ENCODE results near the gene ZEB2.

Gene ZEB2

GRCh38 chr2:144519934-144520731 lies at the start of gene ZEB2:
TSS of gene ZEB2 (minus strand) at chr2:144520119. CDS start at chr2:144517350, 2,769 bp downstream.
- peak; percentile 49 for DNase-seq

GRCh38 chr2:144567745-144568144 lies 47.8 kb upstream of the ZEB2 start:
- peak; percentile 52 for DNase-seq

- no peak for DNase-seq
Measured at GRCh38 chr2:144566448-144566847, 46.5 kb upstream of the ZEB2 start.

- DNase-seq, result no peak
Measured at GRCh38 chr2:144560251-144560650, 40.3 kb upstream of the ZEB2 start.

- DNase-seq, result no peak
Measured at GRCh38 chr2:144559681-144560080, 39.8 kb upstream of the ZEB2 start.

GRCh38 chr2:144559242-144559641 lies 39.3 kb upstream of the ZEB2 start:
- DNase-seq, result no peak

- DNase-seq, result peak; percentile 23
Measured at GRCh38 chr2:144554492-144555210, 34.7 kb upstream of the ZEB2 start.

- DNase-seq, result no peak
Measured at GRCh38 chr2:144553379-144553778, 33.5 kb upstream of the ZEB2 start.

GRCh38 chr2:144552821-144553220 lies 32.9 kb upstream of the ZEB2 start:
- no peak for DNase-seq

GRCh38 chr2:144550911-144551310 lies 31.0 kb upstream of the ZEB2 start:
- no peak for DNase-seq

- DNase-seq, result no peak
Measured at GRCh38 chr2:144550084-144550483, 30.2 kb upstream of the ZEB2 start.

GRCh38 chr2:144548532-144549191 lies 28.7 kb upstream of the ZEB2 start:
- no peak for DNase-seq

GRCh38 chr2:144548088-144548487 lies 28.2 kb upstream of the ZEB2 start:
- no peak for DNase-seq

- no peak for DNase-seq
Measured at GRCh38 chr2:144547494-144547893, 27.6 kb upstream of the ZEB2 start.

- DNase-seq, result no peak
Measured at GRCh38 chr2:144546933-144547332, 27.0 kb upstream of the ZEB2 start.

GRCh38 chr2:144545787-144546186 lies 25.9 kb upstream of the ZEB2 start:
- DNase-seq, result no peak

GRCh38 chr2:144544053-144544452 lies 24.1 kb upstream of the ZEB2 start:
- DNase-seq, result no peak

GRCh38 chr2:144541396-144541795 lies 21.5 kb upstream of the ZEB2 start:
- no peak for DNase-seq

GRCh38 chr2:144539289-144539782 lies 19.4 kb upstream of the ZEB2 start:
- no peak for DNase-seq

- DNase-seq, result no peak
Measured at GRCh38 chr2:144535300-144535699, 15.4 kb upstream of the ZEB2 start.

GRCh38 chr2:144533221-144533620 lies 13.3 kb upstream of the ZEB2 start:
- no peak for DNase-seq

- DNase-seq, result no peak
Measured at GRCh38 chr2:144530596-144530995, 10.7 kb upstream of the ZEB2 start.

GRCh38 chr2:144529841-144530240 lies 9.9 kb upstream of the ZEB2 start:
- no peak for DNase-seq

- DNase-seq, result no peak
Measured at GRCh38 chr2:144528108-144528507, 8.2 kb upstream of the ZEB2 start.

Measured in NCI-H748 treated with DMSO at 0.1 percent for 48 hours (cell line).